HL-60/S4 treated with phorbol 12-myristate 13-acetate at 8.2 ng/mL for 4 days and 3 days (cell line): ENCODE data around the gene PSMC5.
"Not testable (repeated sequence)": the region's sequence is repeated elsewhere in the genome, so short reads cannot be mapped to it uniquely, and the experiment has no call there.

Source experiments
- in situ Hi-C: fragments of 300-500 bp; cut with MboI; formaldehyde crosslinking; loops from 2 replicates; pipeline ENCODE4 v1.15.0; 2022; ENCODE audit warnings: low sequenced_read_pairs

PSMC5 gene

DNA sequence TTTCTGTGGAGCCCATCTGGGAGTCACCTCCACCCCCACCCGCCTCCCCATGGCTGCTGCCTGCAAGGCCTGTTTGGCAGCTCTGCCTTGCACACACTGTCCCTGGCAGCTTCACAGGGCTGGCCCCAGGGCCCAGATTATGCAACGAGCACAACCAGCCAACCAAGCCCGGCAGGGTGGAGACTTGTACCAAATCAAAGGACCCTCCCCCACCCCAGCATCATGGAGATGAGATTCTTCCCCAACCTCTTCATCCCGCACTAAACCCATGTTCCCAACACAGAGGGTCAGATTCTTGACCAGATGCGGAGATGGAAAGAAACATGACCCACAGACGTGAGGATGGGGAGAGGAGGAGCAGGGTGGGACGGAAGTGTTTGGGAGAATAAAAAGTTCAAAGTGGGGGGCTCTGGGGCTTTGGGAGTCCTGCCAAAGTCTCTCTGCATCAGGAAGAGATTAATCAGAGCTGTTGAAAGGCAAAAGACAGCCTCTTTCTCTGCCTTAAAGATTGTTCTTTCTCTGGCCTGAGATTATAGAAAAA lies 11.5 kb downstream of the PSMC5 start:
- in situ Hi-C loops, result no loop called here

DNA sequence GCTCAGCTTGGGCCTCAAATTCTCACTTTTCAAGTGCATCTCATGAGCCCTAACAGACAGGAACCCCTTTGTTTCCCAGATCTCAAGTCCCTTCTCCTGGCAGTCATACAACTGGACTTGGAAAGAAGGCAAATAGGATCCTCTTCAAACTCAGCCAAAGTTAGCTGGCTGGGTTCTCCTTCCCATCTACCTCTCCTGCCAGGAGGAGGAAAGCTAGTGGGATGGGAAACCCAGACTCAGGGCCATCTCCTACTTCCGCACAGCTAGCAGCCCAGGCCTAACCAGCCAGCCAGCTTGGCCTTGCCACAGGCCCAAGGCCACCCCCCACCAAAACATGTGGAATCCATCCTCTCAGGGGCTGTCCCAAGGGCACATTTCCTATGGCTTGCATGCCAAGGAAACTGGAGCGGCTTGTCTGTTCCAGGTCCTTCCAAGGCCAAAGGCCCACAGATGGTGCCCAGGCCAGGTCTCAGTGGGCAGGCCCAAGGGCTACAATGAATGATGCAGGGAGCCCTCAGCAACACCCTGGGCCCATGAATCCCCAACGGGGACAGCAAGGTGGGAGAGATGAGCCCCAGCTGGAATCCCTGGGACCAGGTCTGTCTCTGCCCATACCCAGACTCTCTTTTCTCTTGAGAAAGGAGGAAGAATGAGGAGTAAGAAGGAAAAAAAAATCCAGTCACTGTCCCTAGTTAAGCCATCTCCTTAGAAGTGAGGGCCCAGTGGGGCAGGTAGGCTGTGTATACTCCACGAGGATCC lies 13.5 kb downstream of the PSMC5 start:
- in situ Hi-C loops, result no loop called here

DNA sequence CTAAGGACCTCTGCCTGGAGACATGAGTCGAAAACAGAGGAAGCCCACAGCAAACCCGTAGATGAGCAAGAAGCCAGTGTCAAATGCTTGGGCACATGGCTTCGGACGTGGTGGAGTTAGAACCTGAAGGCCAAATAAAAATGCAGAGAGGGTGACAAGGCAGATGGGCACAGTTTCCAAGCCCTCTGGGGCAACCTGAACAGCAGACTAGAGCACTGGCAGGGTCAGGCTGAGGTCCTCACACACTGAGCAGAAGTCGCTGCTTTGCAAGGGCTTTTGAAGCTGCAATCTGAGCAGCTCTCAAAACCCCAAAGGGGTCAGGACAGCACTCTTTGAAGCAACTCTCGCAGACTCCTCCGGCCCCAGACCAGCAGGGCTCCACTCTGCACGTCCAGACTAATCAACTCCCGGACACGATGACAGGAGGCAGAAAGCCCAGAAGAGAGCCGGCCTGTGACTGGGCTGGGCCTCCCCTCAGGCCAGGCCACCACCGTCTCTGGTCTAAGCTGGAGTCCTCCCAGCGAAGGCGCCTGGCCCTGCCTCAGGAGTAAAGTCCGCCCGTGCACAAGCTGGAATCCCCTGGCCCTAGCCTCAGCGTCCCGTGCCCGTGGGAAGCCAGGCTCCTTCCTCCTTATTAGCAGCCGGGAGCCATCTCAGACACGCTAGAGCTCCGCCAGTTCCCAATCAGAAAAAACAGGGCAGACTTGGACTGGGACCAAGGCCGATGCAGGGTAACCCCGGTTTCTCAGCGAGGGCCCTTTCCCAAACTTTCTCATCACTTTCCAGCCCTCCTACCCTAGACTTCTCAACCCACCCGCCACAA lies 14.3 kb downstream of the PSMC5 start:
- in situ Hi-C loops, result no loop called here

DNA sequence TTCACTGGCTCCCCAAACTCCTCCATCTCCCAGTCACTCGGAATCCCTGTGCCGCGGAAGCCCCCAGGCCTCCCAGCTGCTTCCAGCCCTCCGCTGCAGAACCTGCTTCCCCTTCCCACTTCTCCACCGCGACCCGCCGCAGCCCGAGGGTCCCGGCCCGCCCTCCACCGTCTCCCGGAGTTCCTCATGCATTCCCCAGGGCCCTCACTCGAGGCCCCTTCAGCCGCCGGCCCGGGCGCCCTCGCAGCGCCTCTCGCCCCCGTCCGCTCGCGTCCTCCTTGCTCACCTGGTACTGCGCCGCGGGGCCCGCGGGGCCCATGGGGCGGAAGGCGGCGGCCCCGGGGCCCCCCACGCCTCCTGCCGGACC lies 14.9 kb downstream of the PSMC5 start:
- in situ Hi-C loops, result no loop called here

DNA sequence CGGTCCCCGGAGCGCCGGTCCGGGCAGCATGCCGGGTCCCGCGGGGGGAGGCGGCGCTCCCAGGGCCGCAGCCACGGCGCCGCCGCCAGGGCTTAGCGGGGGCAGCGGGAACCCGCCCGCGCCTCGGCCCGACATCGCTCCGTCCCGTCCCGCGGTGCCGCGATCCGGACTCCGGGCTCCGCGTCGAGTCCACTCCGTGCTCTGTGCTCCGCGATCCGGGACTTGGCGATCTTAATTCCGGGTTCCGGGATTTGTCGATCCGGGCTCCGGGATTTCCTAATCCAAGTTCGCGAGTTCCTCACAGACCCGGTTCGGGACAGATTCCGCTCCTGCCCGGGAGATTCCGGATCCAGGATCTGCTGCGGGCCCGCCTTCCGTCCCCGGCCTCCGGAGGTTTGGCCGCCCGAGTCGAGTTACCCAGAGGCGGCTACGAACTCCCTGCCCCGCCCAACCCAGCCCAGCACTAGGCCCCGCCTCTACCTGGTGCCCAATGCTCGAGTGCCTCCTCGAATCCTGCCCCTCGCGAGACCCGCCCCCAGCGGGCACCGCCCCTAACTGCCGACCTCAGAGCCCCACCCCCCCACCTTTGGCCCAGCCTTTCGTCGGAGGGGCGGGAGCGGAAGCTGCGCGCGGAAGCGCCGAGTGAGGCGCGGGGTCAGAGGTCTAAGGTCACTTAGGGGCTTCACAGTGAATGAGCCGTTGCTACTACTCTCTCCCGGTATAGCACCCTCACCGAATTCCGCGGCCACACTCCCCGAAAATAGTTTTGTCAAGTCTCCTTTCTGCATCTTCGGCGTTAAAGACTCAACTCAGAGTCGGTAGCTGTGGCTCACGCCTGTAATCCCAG lies 15.5 kb downstream of the PSMC5 start, which contains the start of gene SMARCD2:
Gene SMARCD2 (minus strand): TSS at position 146 of the 847 bp plus-strand sequence. CDS start 11 bp downstream, at position 135.
- in situ Hi-C loops, result no loop called here

DNA sequence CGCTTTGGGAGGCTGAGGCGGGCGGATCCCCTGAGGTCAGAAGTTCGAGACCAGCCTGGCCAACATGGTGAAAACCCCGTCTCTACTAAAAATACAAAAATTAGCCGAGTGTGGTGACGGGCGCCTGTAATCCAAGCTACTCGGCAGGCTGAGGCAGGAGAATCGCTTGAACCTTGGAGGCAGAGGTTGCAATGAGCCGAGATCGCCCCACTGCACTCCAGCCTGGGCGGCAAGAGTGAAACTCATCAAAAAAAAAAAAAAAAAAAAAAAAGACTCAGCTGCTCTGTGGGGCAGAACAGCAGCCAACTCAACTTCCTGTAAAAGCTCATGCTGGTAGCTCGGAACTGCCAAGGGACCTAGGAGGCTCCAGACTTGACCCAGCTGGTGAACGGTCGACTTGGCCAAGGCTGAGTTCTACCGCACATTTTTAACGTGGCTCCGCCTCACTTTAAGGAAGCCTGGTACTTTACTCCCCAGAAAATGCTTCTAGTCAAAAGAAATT lies 16.2 kb downstream of the PSMC5 start:
- in situ Hi-C loops, result not testable (repeated sequence)

DNA sequence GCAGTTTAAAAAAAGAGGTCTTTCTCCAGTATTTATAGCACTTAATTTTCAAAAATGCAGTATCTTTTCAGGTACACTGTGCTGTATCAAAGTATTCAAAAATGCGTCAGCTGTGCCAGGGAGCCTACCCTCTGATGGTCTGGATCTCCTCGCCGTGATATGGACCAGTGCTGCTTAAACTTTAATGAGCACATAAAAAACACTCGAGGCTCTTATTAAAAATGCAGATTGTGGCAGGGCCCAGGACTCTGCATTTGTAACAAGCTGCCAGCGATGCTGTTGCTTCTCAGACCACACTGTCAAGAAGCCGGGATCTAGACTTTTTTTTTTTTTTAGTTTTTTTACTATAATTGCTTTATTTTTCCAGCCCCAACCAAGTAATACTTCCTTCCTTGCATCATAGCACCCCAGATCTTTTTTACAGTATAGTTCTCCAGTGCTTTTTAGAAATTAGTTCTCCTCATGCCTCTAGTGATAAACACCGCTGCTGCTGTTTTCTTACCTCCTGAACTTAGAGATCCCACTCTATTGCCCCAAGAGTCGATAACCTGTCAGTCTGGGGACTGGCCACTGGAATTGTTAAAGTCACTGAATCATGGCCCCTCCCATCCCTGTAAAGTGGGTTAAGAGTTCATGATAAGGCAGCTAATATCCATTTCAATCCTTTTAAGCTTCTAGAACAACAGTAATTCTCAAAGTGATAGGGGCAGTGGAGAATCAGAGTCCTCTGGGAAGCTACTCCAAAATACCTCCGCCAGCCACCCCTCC lies 16.9 kb downstream of the PSMC5 start:
- in situ Hi-C loops, result no loop called here

DNA sequence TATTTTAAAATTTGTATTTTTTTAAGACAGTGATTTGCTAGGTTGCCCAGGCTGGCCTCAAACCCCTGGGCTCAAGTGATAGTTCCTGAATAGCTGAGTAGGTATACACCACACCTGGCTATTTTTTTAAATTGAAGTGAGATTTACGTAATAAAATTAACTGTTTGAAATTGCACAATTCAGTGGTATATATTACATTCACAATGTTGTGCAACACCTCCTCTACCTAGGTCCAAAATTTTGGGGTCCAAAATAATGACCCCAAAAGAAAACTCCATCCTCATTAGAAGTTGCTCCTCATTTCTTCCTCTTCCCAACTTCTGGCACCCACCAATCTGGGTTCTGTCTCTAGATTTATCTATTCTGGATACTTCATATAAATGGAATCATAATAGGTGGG lies 18.3 kb downstream of the PSMC5 start:
- in situ Hi-C loops, result no loop called here

DNA sequence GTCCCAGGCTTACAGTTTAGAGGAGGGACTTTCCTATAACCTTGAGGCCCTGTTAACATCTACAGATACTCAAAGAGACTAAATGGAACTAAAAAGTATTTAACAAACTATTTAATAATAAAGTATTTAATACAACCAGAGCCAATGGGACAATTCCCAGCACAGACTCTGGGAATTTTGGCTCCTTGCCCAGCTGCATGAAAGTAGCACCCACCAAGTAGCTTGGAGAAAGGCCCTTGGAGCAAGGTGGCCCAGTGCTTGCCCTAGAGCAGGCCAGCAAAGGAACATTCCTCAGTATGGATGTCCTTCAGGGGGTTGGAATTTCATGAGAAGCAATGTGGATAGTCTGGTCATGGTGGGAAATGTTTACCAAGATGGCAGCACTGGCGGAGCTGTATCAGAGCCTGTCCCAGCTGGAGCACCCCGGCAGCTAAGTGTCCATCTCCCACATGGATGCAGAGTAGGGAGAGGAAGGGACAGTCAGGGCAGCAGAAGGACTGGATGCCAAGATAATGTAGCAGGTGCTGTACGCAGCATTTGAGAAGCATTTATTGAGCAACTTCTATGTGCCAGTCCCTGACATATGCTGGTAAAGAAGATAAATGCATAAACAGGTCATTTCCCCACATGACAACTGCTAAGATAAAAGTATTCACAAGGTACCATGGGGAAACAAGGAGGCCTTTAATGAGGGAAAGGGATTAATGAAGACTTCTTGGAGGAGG lies 20.5 kb downstream of the PSMC5 start:
- in situ Hi-C loops, result no loop called here

DNA sequence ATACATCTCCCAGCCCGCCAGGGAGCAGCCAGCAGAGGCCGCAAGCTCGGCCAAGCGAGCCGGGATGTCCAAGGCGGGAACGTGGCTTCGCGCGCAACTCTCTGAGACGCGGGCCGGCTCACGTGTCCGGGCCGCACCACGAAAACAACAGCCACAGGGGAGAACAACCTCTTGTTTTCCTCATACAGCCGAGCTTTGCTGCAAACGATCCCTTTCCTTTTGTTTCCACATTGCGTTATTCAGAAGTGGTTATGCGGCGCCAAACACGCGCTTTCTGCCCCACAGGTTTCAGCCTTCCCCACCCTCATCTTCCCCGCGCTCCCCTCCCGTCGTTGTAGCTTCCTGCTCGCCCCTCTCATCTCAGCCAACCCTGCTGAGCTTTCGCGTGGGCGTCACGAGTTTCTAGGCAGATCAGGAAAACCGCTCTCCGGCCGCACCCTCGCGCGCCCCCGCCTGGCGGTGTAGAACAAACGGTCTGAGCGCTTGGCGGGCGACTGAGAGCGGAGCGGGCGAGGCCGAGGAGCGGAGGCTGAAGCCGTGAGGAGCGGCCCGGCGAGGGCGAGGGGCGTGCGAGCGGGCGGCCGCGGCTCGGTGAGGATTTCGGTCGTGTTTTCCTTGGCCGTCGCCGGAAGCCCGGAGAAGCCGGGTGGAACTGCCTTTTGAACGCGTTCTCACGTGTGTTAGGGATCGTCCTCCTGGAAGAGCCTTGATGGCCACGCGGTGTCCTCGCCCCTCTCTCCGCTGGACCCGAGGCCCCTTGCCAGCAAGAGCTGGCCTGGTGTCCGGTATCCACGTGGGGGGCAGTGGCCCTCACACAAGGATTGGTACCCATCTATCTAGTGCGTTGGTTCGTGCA lies 21.8 kb downstream of the PSMC5 start:
- in situ Hi-C loops, result no loop called here

DNA sequence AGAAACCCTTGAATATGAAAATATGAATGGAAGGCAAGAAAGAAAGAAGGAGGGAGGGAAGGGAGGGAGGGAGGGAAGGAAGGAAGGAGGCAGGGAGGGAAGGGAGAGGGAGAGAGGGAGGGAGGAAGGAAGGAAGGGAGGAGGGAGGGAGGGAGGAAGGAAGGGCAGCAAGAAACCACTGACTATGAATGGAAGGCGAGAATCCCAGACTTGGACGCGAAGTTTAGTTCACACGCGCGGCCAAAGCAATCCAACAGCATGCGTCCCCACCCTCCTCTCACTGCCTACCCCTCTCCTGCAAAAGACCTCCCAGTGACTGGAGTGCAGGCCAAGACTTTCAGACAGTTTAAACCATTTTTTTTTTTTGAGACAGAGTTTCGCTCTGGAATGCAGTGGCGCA lies 23.2 kb downstream of the PSMC5 start:
- in situ Hi-C loops, result no loop called here

DNA sequence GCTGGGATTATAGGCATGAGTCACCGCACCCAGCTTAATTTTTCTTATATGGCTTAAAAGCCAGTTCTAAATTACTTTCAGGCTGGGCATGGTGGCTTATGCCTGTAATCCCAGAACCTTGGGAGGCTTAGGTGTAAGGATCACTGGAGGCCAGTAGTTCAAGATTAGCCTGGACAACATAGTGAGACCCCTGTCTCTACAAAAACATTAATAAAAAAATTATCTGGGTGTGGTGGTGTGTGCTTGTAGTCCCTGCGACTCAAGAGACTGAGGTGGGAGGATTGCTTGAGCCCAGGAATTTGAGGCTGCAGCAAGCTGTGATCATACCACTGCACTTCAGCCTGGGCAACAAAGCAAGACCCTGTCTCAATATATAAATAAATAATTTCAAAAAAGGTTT lies 26.0 kb downstream of the PSMC5 start:
- in situ Hi-C loops, result no loop called here

DNA sequence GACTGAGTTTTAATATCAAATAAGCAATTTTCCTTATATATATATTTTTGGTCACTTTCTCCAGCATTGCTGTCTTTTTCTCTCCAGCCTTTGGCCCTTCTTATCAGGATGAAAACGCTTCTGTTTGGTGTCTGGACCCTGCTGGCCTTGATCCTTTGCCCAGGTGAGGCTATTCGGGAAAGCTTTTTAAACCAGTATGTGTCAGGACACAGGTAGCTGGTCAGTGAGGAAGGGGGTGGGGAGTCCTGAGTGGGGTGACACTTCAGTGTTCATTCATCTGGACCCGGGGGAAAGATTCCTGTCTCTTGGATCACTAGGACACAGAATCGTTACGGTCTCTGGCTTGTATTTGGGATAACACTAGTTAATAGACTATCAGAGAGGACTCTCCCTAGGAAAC lies 27.5 kb downstream of the PSMC5 start:
- in situ Hi-C loops, result no loop called here

DNA sequence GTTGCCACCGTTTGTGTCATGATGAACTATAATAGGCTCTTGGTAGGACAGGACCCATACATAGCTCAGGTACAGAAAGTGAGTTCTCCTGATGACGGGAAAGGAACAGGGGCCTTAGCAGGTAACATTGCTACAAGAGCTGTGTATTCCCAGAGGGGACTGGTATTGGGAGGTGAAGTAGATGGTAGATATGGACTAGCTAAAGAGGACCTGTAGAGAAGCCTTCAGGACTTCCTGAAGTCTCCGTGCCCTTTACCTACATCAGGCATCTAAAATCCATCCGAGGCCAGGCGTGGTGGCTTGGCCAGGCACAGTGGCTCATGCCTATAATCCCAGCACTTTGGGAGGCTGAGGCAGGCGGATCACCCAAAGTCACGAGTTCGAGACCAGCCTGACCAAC lies 28.0 kb downstream of the PSMC5 start:
- in situ Hi-C loops, result no loop called here

DNA sequence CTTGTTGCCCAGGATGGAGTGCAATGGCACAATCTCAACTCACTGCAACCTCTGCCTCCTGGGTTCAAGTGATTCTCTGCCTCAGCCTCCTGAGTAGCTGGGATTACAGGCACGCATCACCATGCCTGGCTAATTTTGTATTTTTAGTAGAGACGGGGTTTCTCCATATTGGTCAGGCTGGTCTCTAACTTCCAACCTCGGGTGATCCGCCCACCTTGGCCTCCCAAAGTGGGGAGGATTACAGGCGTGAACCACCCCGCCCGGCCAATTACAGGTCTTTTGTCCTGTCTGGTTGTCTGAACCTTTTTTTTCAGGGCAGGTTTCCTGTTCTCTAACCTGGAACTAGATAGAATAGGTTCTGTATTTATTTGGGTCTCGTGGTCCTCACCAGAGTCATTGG lies 29.2 kb downstream of the PSMC5 start:
- in situ Hi-C loops, result not testable (repeated sequence)

DNA sequence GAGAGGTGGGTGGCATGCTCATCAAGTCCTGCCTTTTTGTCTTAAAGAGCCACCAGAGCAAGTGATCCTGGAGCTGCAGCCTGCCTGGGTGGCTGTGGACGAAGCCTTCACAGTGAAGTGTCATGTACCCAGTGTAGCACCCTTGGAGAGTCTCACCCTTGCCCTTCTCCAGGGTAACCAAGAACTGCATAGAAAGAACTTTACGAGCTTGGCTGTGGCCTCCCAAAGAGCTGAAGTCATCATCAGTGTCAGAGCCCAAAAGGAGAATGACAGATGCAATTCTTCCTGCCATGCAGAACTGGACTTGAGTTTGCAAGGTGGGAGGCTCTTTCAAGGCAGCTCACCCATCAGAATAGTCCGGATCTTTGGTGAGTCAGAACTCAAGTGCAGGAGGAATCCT lies 32.0 kb downstream of the PSMC5 start:
- in situ Hi-C loops, result no loop called here

DNA sequence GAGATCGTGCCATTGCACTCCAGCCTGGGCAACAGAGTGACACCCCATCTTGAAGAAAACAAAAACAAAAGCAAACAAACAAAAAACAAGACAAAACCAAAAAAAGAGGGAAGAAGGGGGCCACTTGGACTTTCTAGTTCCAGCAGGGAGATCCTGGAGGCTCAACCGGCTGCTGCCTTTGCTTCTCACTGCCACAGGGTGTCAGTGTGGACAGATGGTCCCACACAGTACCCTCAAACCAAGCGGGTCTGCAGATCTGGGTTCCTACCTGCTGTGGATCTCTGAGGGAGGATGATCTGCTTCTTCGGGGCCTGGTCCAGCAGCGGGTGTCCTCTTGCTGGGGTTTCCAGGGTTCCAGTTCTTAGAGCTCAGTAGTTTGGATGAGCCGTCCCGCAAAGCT lies 39.4 kb downstream of the PSMC5 start:
- in situ Hi-C loops, result not testable (repeated sequence)

DNA sequence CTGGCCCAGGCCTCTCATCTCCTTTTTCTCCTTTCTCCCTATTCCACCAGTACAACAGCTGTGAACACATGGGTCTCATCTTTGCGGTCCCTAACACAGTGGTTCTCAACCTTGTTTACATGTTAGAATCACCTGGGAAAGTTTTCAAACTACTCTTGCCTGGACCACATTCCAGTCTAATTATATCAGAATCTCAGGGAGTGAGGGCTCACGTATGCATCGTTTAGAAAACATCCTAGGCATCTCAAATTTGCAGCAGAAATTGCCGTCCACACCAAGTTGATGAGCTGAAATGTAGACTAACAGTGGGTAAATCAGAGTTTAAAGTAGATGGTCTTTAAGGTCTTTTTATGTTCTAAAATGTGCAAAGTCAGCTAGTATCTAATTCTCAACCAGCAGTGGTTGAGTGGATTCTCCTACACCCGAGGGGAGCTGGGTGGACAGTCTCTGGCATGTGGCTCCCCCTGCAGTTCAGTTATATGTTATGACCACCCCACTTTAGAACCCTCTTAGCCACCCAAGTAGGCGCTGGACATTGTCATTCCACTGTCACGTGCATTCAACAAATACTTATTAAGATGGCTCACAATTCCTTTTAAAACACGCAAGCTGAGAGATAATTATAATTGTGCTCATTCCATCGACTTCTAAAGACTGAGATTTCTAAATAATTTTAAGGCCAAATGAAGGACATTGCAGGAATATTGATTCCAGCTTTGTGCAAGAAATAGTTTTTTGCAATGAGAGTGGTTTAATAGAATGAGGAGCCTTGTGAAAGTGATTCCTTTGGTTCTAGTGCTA lies 42.5 kb downstream of the PSMC5 start:
- in situ Hi-C loops, result not testable (repeated sequence)
